Measurements from ENCODE around the gene KIF5A. TPM values are rescaled to one million over a fixed set of nuclear protein-coding genes. Genes with fewer than 3 reads are reported as not detected.

KIF5A gene
- total RNA-seq, 2 donors from 2014 or later, result 0.81 to 2.7 TPM

GRCh38 chr12:57631566-57632072 lies 81.8 kb downstream of the KIF5A start:
- H3K4me1 ChIP-seq (ENCODE audit: control insufficient read depth in 1 of 2, low read depth in 2 of 2), result peaks cover 7 to 17% of the 10 kb centered on the region in 2 donors
- no peaks in the 10 kb centered on the region for H3K9me3 ChIP-seq
- TF ChIP-seq, protein P1, sequence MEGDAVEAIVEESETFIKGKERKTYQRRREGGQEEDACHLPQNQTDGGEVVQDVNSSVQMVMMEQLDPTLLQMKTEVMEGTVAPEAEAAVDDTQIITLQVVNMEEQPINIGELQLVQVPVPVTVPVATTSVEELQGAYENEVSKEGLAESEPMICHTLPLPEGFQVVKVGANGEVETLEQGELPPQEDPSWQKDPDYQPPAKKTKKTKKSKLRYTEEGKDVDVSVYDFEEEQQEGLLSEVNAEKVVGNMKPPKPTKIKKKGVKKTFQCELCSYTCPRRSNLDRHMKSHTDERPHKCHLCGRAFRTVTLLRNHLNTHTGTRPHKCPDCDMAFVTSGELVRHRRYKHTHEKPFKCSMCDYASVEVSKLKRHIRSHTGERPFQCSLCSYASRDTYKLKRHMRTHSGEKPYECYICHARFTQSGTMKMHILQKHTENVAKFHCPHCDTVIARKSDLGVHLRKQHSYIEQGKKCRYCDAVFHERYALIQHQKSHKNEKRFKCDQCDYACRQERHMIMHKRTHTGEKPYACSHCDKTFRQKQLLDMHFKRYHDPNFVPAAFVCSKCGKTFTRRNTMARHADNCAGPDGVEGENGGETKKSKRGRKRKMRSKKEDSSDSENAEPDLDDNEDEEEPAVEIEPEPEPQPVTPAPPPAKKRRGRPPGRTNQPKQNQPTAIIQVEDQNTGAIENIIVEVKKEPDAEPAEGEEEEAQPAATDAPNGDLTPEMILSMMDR (IDR thresholded peaks at IDR 0.05), result no peak
- H3K4me3 ChIP-seq, result peak overlapping the region; percentile 78
- no peak overlapping the region for H3K27ac ChIP-seq
- no peaks in the 10 kb centered on the region for H3K27me3 ChIP-seq (replicated peaks; ENCODE audit: insufficient read depth)
- DNase-seq (ENCODE audit: low spot score) (no peak), ATAC-seq (ENCODE audit: insufficient number of reproducible peaks, low FRiP score, low read depth) (no peak)
- no peaks in the 10 kb centered on the region for H3K36me3 ChIP-seq

- H3K27ac ChIP-seq, result no peak overlapping the region
These were observed 82.5 kb downstream of the KIF5A start for GRCh38 chr12:57632073-57632957.

GRCh38 chr12:57632958-57633840 lies 83.4 kb downstream of the KIF5A start, which contains the start of gene B4GALNT1:
TSS of gene B4GALNT1 (minus strand) at chr12:57633201. CDS start at chr12:57632132, 1,069 bp downstream.
- no peak for DNase-seq (ENCODE audit: low spot score)
- no peaks in the 10 kb centered on the region for H3K27me3 ChIP-seq (replicated peaks; ENCODE audit: insufficient read depth)

More at GRCh38 chr12:57632073-57632957, 82.5 kb downstream of the KIF5A start:
- Histone ChIP-seq H3K4me1 (ENCODE audit: control insufficient read depth in 1 of 2, low read depth in 2 of 2) (peaks cover 7 to 17% of the 10 kb centered on the region in 2 donors), H3K36me3 (no peaks in the 10 kb centered on the region), H3K27me3 (replicated peaks; ENCODE audit: insufficient read depth) (no peaks in the 10 kb centered on the region), H3K9me3 (no peaks in the 10 kb centered on the region), H3K4me3 (peak overlapping the region; percentile 78)
- ATAC-seq (ENCODE audit: insufficient number of reproducible peaks, low FRiP score, low read depth), result no peak
- DNase-seq (ENCODE audit: low spot score), result no peak
- TF ChIP-seq, protein P1 (IDR thresholded peaks at IDR 0.05), result no peak

More at GRCh38 chr12:57632958-57633840, 83.4 kb downstream of the KIF5A start, which contains the start of gene B4GALNT1:
- peaks cover 7 to 17% of the 10 kb centered on the region in 2 donors for H3K4me1 ChIP-seq (ENCODE audit: control insufficient read depth in 1 of 2, low read depth in 2 of 2)
- TF ChIP-seq, protein P1 (IDR thresholded peaks at IDR 0.05), result peak; percentile 93
- H3K36me3 ChIP-seq, result no peaks in the 10 kb centered on the region
- ATAC-seq (ENCODE audit: insufficient number of reproducible peaks, low FRiP score, low read depth), result no peak
- peak within 1 kb of the TSS; percentile 78 for H3K4me3 ChIP-seq
- H3K27ac ChIP-seq, result no peak within 1 kb of the TSS
- H3K9me3 ChIP-seq, result no peaks in the 10 kb centered on the region

Other genes starting within 250 kb of the KIF5A start
- gene R3HDM2, start 119.0 kb upstream of the KIF5A start, total RNA-seq, result 10 to 100 TPM; 26.5 to 62.4 TPM
- gene INHBC, start 115.3 kb upstream of the KIF5A start, total RNA-seq, result not detected
- gene INHBE, start 94.7 kb upstream of the KIF5A start, total RNA-seq, result not detected
- 10 to 100 TPM in 1 of 2 donors, 1 to 10 TPM in 1; 1.7 to 13.0 TPM for gene GLI1, start 90.3 kb upstream of the KIF5A start, total RNA-seq
- 10 to 100 TPM; 32.0 to 32.5 TPM for gene ARHGAP9, start 70.2 kb upstream of the KIF5A start, total RNA-seq
- gene MARS1, start 62.0 kb upstream of the KIF5A start, total RNA-seq, result 100 to 1,000 TPM in 1 of 2 donors, 10 to 100 TPM in 1; 58.8 to 104 TPM
- 10 to 100 TPM; 35.5 to 39.6 TPM for gene DDIT3, start 29.5 kb upstream of the KIF5A start, total RNA-seq
- 10 to 100 TPM; 39.2 to 54.3 TPM for gene MBD6, start 27.2 kb upstream of the KIF5A start, total RNA-seq
- gene DCTN2, start 2.9 kb upstream of the KIF5A start, total RNA-seq, result 100 to 1,000 TPM; 101 to 153 TPM
- 10 to 100 TPM; 33.4 to 39.9 TPM for gene PIP4K2C, start 41.1 kb downstream of the KIF5A start, total RNA-seq
- gene DTX3, start 54.8 kb downstream of the KIF5A start, total RNA-seq, result 10 to 100 TPM; 37.9 to 55.1 TPM
- 10 to 100 TPM; 73.8 to 77.0 TPM for gene ARHGEF25, start 61.4 kb downstream of the KIF5A start, total RNA-seq
- gene B4GALNT1, start 83.2 kb downstream of the KIF5A start, total RNA-seq, result 10 to 100 TPM in 1 of 2 donors, 1 to 10 TPM in 1; 4.0 to 11.0 TPM
- 100 to 1,000 TPM; 253 to 381 TPM for gene OS9, start 144.1 kb downstream of the KIF5A start, total RNA-seq
- gene AGAP2, start 188.7 kb downstream of the KIF5A start, total RNA-seq, result 1 to 10 TPM; 1.2 to 3.5 TPM
- gene TSPAN31, start 195.0 kb downstream of the KIF5A start, total RNA-seq, result 100 to 1,000 TPM in 1 of 2 donors, 10 to 100 TPM in 1; 58.8 to 115 TPM
- gene CDK4, start 202.3 kb downstream of the KIF5A start, total RNA-seq, result 10 to 100 TPM; 52.3 to 72.8 TPM
- 10 to 100 TPM in 1 of 2 donors, 1 to 10 TPM in 1; 8.8 to 11.2 TPM for gene MARCHF9, start 205.1 kb downstream of the KIF5A start, total RNA-seq
- gene CYP27B1, start 217.0 kb downstream of the KIF5A start, total RNA-seq, result 1 to 10 TPM in 1 of 2 donors, under 1 TPM in 1; 0.81 to 2.2 TPM
- gene METTL1, start 222.1 kb downstream of the KIF5A start, total RNA-seq, result 10 to 100 TPM; 10.4 to 13.5 TPM
- gene EEF1AKMT3, start 222.6 kb downstream of the KIF5A start, total RNA-seq, result 1 to 10 TPM; 7.0 to 9.7 TPM
- gene TSFM, start 232.7 kb downstream of the KIF5A start, total RNA-seq, result 10 to 100 TPM; 15.4 to 19.3 TPM

Measured in thoracic aorta (tissue), 2 donors.